HG03432 (cell line): Measurements from ENCODE around the gene CARMIL1.

Experiments used
- ATAC-seq: cut with Tn5 transposase; IDR thresholded peaks from one replicate; pipeline ENCODE4 v1.9.1; 2021; ENCODE audit warnings: mild to moderate bottlenecking, moderate library complexity; ENCODE audit not compliant: unreplicated experiment

Gene CARMIL1

GRCh38 chr6:25465941-25466340 lies 186.8 kb downstream of the CARMIL1 start:
- no peak for ATAC-seq

GRCh38 chr6:25468881-25469280 lies 189.7 kb downstream of the CARMIL1 start:
- ATAC-seq: no peak

GRCh38 chr6:25469797-25470388 lies 190.7 kb downstream of the CARMIL1 start:
- no peak for ATAC-seq

- ATAC-seq: no peak
These were observed 193.1 kb downstream of the CARMIL1 start for GRCh38 chr6:25472306-25472705.

- no peak for ATAC-seq
These were observed 193.7 kb downstream of the CARMIL1 start for GRCh38 chr6:25472906-25473305.

GRCh38 chr6:25473447-25473846 lies 194.3 kb downstream of the CARMIL1 start:
- ATAC-seq: no peak

GRCh38 chr6:25476126-25476525 lies 197.0 kb downstream of the CARMIL1 start:
- no peak for ATAC-seq

- no peak for ATAC-seq
These were observed 197.9 kb downstream of the CARMIL1 start for GRCh38 chr6:25477006-25477590.

- no peak for ATAC-seq
These were observed 199.8 kb downstream of the CARMIL1 start for GRCh38 chr6:25478973-25479372.

- no peak for ATAC-seq
These were observed 202.1 kb downstream of the CARMIL1 start for GRCh38 chr6:25481267-25481666.

- ATAC-seq: no peak
These were observed 203.8 kb downstream of the CARMIL1 start for GRCh38 chr6:25482996-25483395.

GRCh38 chr6:25483943-25484342 lies 204.8 kb downstream of the CARMIL1 start:
- no peak for ATAC-seq

GRCh38 chr6:25484900-25485299 lies 205.7 kb downstream of the CARMIL1 start:
- no peak for ATAC-seq

GRCh38 chr6:25485821-25486534 lies 206.8 kb downstream of the CARMIL1 start:
- no peak for ATAC-seq

GRCh38 chr6:25486550-25486949 lies 207.4 kb downstream of the CARMIL1 start:
- ATAC-seq: no peak

- no peak for ATAC-seq
These were observed 207.8 kb downstream of the CARMIL1 start for GRCh38 chr6:25487012-25487411.

GRCh38 chr6:25488156-25488555 lies 209.0 kb downstream of the CARMIL1 start:
- no peak for ATAC-seq

- no peak for ATAC-seq
These were observed 210.2 kb downstream of the CARMIL1 start for GRCh38 chr6:25489399-25489798.

GRCh38 chr6:25490018-25490801 lies 211.0 kb downstream of the CARMIL1 start:
- peak; percentile 80 for ATAC-seq

GRCh38 chr6:25492951-25493350 lies 213.8 kb downstream of the CARMIL1 start:
- no peak for ATAC-seq

- ATAC-seq: no peak
These were observed 215.3 kb downstream of the CARMIL1 start for GRCh38 chr6:25494469-25494868.
